GM12874 (cell line): ENCODE results near the gene INPP4A.

Experiments used
- CTCF ChIP-seq: IDR thresholded peaks from 2 replicates; pipeline ENCODE4 v1.5.1; 2011; ENCODE audit warnings: low read depth, mild to moderate bottlenecking, control low read depth, low read length, moderate library complexity; ENCODE audit not compliant: insufficient read depth

INPP4A gene

GRCh38 chr2:98465456-98466226 lies 21.0 kb downstream of the INPP4A start:
- no peak for TF ChIP-seq CTCF

- TF ChIP-seq CTCF, result no peak
Observed at GRCh38 chr2:98467082-98467536, 22.5 kb downstream of the INPP4A start.

- no peak for TF ChIP-seq CTCF
Observed at GRCh38 chr2:98467652-98468051, 23.0 kb downstream of the INPP4A start.

- no peak for TF ChIP-seq CTCF
Observed at GRCh38 chr2:98468621-98469236, 24.1 kb downstream of the INPP4A start.

- TF ChIP-seq CTCF, result no peak
Observed at GRCh38 chr2:98469862-98470544, 25.3 kb downstream of the INPP4A start.

- no peak for TF ChIP-seq CTCF
Observed at GRCh38 chr2:98470851-98471255, 26.2 kb downstream of the INPP4A start.

- TF ChIP-seq CTCF, result no peak
Observed at GRCh38 chr2:98471402-98472131, 26.9 kb downstream of the INPP4A start.
